HG03103 (cell line): ENCODE results near the gene LTA4H.
A peak's percentile ranks its signal among the peaks of the same experiment; 100 is the strongest.

Source experiments
- ATAC-seq: cut with Tn5 transposase; IDR thresholded peaks from one replicate; pipeline ENCODE4 v1.9.1; 2021; ENCODE audit warnings: low read depth; ENCODE audit not compliant: unreplicated experiment

Gene LTA4H

DNA sequence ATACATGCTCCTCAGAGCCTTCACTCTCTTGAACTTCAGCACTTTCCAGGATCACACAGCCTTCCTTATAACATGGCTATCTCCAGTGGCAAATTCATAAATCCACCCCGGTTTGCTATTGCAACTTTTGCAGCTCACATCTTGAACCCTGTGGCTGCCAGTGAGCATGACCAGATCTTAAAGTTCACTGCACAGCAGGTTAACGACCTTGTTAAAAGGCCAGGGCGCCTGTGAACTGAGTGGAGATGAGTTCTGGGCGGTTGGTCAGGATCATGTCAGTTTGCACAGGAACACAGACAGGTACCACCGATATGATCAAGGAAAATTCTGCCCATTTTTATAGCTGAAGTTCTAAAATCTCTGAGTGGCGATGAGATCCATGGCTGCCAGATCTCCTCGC lies 24.7 kb upstream of the LTA4H start:
- ATAC-seq = no peak

DNA sequence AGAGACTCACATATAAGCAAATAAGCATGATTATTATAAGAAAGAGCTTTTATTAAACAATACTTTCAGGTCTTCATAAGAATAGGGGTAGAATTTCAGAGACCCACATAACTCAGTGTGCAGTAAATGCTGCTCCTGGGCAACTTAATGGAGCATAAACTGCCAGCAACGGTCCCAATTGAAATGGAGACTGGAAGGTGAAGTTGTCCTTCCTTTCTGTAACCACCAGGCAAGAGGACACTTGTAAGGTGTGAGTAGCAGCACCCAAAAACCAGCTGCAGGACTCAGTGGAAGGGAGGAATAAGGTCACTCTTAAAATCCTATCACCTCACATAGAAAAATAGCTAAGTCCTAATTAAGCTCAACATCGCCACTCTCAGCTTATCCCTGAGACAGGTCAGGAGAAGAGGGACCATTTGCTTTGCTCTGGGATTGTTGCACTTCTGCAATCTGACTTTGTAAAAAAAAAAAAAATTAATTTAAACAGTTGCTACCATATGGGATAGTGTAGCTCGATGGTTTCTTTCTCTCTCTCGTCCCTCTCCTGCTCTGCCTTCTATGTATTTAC lies 22.7 kb upstream of the LTA4H start:
- no peak for ATAC-seq

DNA sequence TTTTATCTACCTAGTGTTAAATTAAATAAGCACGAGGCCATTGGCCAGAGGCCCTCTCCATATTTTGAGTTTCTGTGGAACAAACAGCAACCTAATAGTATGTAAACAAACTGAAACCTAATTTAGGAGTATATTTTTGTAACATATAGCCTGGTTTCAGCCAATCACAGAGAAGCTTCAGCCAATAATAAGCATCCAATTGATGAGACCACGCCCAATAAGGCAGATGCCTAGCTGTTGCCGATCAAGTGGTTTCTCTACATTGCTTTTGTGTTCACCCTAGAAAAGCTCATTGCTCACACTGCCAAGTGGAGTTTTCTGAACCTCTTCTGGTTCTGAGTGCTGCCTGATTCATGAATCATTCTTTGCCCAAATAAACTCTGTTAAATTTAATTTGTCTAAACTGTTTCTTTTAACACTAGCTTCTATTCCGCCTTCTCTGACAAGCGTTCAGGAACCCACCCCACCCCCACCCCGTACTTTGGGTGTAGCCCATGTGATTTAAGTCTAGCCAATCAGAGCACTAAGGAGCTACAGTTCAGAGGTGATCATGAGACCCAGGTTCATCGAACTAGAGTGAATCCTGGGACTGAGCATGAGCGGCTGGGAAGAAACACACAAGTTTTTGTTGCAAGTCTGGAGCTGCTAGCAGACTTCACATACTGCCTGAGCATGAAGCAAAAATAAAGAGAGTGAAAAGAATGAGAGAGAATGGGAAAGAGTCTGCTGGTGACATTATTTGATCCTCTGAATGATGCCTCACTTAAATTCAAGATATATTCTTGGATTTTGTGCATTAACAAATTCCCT lies 21.5 kb upstream of the LTA4H start:
- no peak for ATAC-seq

DNA sequence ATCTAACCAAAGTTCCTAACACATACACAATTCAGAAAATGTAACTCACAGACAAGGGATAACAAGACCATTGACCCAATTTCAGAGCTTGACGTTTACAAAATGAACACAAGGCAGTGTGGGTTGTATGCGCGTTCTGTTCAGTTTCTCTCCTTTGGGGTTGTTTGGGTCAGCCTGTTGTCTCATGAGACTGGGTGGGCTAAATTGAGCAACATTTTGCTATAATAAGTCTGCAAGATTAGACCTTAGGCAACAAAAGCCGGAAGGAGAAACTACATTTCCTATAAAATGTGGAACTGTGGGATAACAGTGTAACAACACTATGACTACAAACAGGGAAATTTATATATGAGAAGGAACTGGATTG lies 18.8 kb upstream of the LTA4H start:
- no peak for ATAC-seq

DNA sequence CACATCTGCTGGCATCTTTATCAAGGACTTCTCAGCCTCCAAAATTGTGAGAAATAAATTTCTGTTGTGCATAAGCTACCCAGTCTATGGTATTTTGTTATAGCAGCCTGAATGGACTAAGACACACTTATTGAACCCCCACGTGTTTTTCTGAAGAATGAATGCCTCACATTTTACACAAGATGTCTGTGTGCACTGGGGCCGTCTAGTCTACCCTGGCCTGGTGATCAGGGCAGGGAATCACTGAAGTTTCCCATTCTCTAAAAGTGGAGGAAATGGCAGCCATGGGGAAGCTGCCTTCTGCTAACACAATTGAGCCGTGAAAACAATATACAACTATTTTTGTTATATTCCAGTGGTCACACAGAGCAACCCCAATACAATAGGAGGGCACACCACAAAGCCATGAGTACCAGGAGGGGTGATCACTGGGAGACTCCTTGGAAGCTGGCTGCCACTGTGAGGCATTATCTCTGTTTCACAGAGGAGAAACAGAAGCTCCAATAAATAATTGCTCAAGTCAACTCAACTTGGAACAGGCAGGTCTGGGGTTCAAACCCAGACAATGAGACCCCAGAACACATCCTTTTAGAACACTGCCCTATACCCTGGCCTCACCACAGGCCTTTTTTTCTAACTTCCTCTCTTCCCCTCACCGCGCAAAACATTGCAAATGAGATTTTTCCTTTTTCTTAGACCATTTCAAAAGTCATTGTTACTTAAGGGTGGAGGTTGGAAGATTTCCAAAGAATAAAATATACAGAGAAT lies 18.3 kb upstream of the LTA4H start:
- no peak for ATAC-seq

DNA sequence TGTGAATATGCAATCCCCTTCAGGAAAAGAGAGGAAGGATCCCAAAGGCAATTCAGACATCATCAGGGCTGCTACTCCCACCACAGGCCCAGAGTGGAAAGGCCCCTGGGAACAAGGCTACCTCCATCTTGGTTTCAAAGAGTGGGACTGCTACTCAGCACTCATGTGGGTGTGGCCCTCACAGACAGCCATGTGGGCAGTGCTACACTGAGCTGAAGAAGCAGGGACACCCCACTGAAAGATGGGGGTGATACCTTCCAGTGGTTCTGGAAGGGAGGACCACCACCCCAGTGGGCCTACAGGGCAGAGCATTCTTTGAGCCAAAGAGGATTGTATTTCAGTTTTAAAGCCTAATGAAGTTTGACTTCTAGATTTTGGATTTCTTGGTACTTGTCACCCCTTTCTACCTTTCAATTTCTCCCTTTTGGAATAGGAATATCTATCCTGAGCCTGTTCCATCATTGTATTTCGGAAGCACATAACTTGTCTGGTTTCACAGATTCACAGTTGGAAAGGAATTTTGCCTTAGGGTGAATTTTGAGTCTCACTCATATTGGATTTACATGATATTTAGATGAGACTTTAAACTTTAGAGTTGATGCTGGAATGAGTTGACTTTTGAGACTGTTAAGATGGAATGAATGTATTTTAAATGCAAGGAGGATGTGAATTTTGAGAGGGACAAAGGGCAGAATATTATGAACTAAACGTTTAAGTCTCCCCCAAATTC lies 16.5 kb upstream of the LTA4H start:
- no peak for ATAC-seq

DNA sequence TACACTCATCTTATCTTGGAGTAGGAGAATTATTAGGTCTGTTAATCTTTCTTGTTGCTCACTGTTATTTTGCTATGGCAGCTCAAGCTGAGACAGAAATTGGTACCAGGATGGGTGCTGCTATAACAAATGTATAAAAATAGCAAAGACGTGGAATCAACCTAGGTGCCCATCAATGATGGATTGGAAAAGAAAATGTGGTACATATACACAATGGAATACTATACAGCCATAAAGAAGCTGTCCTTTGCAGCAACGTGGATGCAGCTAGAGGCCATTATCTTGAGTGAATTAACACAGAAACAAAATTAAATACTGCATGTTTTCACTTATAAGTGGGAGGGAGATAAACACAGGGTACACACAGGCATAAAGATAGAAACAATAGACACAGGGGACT lies 14.8 kb upstream of the LTA4H start:
- ATAC-seq = no peak

DNA sequence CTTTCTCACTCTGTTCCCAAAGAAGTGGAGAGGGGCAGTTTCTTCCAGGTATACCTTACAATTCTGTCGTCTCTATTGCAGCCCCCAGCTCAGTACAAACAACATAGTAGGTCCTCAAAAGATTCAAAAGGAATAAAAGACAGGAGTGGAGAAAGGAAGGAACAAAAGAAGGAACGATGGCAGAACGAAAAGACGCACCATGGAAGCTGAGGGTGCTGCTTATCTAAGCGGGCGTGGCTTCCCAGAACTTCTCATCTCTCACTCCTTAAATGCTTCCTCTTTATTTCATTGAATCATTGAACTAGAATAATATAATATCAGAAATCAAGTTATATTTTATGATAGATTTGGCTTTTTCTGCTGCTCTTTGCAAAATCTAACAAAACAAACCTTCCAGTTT lies 13.7 kb upstream of the LTA4H start:
- no peak for ATAC-seq

DNA sequence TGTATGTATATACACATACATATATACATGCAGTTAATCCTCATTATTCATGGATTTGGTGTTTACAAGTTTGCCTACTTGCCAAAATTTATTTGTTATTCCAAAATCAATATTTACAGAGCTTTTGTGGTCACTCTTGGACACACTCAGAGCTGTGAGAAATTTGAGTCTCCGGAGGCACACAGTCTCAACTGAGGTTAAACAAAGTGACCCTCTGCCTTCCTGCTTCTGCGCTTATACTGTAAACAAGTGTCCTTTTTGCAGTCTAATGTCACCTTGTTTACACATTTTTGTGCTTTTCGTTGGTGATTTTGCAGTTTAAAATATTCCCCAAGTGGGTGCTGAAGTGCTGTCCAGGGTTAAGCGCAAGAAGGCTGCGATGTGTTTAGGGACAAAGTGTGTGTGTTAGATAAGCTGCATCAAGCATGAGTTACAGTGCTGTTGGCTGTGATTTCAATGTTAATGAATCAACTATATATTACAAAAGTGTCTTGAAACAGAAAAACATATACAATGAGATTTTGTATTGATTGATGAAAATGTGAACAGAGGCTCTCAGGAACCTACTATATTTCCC lies 13.1 kb upstream of the LTA4H start:
- ATAC-seq = no peak

DNA sequence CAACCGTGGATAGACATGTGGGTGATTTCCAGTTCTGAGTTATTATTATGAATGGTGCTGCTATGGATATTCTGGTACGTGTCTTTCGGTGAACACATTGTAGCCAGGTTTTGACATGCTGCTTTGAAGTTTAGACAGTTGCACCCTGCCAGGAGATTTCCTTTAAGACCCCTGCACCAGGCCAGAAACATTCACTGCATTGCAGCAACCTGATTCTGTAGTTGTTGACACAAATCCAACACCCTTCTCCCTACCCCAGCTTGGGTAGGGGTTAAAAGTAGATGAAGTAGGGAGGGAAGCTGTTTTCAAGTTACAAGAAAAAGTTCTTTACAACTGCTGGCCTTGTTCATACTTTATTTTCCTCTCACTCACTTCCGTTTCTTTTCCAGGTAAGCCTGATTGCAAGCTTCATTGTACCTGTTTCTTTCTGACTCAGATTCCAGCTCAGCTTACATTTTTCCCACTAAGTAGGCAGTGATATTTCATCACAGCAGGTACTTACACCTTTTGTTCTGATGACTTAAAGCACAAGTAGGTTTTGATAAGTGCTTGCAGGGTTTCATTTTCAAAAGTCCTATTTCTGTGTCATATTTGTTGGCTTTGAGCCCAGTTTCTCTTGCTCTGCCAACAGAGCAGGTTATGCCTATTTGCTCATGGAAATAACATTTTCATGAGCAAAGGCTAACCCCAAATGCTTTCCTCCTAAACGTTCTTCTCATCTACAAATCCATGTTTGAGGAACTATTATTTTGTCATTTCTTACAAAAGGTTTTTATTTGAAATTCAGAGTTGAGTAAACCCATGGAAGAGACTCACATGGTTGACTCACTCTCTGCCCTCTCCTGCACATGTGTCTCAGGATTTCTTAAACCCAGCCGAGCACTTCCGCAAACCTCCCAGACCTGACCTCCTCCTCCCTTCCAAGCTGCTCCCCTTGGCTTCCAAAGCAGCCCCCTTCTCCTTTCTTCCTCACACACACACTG lies 12.1 kb upstream of the LTA4H start:
- peak; percentile 63 for ATAC-seq

DNA sequence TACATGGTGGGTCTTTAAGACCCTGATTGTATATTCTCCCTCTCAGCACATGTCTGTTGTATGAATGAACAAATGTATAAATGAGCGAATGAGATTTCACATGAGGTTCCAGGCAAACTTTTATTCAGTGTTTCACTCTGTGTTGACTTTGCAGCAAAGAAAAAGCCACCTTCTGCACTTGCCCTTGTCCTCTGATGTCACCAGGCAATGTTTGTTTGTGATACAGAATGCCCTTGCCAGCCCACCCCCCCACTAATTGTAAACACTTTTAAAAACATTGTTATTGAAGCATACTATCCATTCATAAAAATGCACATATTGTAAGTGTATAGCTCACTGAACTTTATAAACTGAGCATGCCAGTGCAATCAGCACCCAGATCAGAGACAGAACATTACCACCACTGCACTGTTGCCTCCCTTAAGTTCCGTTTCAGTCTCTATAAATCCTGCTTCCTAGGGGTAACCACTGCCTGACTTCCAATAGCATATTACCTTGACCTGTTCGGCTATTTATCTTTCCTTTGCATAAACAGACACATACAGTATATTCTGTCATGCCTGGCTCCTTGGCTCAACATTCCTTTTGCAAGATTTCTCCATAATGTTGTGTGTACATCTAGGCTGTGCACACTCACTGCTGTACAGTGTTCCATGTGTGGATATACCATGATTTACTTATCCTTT lies 11.3 kb upstream of the LTA4H start:
- no peak for ATAC-seq

DNA sequence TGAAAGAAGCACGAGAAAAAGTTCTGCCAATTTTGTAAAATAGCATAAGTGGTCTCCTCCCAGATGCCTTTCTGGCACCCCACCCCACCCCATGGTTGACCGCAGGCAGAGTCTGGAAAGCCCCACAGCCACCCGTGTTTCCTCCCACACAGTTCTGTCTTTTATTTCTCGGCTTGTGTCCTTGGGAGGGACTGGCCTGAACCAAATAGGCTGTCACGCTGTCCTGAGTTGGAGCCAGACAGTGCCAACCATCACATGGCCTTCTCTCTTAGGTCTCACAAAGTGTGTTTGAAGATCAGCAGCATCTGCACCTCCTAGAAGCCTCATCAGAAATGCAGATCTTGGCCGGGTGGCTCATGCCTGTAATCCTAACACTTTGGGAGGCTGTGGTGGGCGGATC lies 10.2 kb upstream of the LTA4H start:
- no peak for ATAC-seq

DNA sequence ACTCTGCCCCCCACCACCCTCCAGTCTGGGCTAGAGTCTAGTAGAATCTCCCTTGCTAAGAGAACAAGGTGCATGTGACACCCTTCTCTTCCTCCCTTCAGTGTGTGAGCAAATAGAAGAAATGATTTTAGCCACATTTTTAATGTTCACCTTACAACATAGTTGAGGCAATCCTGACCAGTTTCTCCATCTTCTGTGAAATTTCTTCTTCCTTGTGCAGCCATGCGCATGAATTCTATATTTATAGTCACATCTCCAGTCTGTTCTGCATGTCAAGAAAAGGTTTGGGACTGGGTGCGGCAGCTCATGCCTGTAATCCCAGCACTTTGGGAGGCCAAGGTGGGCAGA lies 9.5 kb upstream of the LTA4H start:
- ATAC-seq = no peak

DNA sequence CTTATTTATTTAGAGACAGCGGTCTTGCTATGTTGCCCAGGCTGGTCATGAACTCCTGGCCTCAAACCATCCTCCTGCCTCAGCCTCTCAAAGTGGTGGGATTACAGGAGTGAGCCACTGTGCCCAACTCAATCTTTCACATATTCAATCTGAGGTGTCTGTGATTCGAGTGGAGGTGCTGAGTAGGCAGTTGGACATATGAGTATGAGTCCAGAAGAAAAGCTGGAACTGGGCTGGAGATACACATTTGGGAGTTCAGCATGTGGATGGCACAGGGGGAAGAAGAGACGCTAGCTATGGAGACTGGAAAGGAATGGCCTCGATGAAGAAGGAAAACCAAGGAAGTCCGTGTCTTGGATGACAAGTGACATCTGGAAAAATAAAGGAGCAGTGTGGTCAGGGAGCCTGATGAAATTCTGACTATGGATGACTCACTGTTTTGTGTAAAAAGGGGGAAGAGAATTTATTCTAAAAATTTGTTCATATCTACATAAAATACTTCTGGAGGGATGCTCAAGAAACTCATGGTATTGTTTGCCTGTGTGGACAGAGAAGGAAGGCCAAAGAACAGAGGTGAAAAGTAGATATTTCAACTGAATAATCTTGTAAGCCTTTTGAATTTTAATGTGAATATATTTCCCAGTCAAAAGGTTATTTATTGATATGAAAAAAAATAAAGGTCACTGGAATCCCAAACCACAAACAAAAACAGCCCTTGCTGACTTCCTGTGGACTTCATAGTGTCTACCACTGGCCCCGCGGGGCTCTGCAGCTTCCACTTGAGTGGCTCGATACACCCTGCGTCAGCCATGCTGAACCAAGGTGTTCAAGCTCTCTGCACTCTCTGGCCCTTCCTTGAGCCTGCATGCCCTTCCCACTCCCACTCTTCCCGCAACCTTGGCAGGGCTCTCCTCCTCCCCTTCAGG lies 8.9 kb upstream of the LTA4H start:
- no peak for ATAC-seq

DNA sequence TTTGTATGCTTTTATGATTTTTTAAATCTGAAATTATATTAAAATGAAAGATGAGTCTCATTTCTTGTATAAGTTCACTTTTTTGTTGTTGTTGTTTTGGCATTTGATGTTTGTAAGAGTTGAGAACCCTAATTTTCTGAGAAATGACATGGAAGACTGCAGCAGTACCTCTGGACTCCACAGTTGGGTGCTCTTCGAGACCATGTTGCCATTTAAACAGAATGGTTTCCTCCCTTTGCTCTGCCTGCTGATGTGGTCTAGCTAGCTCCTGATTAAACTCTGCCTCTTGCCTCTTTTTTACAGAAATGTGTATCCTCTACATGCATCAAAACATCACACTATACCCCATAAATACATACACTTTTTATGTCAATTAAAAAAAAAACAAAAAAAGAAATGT lies 5.8 kb upstream of the LTA4H start:
- no peak for ATAC-seq

DNA sequence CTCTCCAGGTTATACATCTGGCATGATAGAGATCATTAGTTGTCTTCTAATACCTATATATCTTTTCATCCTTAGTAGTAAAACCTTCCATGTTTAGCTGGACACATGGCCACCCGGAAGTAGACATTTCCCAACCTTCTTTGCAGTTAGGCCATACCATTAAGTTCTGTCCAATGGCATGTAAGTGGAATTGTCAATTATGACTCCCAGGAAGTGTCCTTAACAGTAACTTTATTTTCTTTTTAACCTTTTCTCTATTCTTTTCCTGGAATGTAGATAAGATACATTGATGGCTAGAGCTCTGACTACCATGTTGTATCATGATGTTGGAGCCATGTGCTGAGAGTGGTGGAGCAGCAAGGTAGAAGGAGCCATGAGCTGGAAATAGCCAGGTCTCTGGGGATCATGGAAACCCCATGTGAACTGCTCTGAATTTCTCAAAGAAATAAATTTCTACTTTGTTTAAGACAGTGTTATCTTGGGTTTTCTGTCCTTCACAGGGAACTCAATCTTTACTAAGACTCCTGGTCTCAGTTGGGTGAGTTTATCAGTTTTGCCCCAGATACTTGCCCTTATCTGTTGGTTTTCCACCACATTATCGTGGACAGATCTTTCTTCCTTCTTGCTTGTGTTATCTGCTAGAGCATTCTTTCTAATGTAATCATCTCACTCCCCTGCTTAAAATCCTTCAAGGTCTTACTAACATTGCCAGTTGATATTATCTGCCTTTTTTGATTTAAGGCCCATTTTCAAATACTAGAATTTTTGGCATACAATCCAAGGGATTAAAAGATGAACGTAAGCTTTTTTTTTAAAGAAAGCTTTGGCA lies 5.1 kb upstream of the LTA4H start:
- no peak for ATAC-seq

DNA sequence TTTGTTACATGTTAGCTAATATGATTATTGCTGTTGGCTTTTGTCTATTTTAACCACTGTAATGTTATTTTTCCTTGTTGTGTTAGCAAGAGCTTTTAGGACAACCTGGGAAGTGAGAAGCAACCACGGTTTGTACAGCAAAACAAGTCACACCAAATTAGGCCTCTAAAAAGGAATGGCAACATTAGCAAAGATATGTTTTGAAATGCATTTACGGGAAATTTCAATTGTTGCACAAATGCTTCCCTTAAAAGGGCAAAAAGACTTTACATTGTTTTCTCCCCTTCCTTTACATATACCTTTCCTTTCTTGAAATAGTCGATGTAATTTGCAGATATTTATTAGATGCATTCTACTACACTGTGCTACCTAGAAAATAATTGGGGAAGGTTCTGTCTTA lies 4.1 kb upstream of the LTA4H start:
- ATAC-seq = no peak
